Erythroblast (primary cell): Measurements from ENCODE around the gene TWIST2.

Experiments used
- GATA1 ChIP-seq: IDR thresholded peaks from 2 replicates; pipeline ENCODE4 v1.6.1; 2011; ENCODE audit warnings: low read depth, mild to moderate bottlenecking, control low read depth, low read length, moderate library complexity
- POLR2A ChIP-seq: IDR thresholded peaks from 2 replicates; pipeline ENCODE4 v1.6.1; 2011; ENCODE audit warnings: mild to moderate bottlenecking, low read length

DNA sequence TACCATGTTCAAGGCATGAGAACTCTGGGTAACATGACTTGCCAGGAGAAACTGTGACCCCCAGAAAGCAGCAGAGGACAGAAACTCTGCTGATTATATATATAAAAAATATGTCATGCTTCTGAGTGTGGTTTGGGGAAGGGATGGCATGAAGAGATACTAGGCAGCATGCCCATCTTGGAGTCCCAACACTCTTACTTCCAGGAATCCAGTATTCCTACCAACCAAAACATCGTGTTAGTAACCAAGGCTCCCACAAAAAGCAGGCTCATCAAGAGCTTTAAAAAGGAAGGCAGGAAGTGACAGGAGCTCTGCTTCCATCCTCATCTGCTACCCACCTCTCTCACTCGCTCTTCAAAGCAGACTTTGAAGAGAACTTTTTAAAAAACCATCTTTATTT is 31.6 kb upstream of the TWIST2 start:
- TF ChIP-seq POLR2A, result no peak
- no peak for TF ChIP-seq GATA1
